Endothelial cell of umbilical vein (primary cell): ENCODE results near the gene SSBP3. TPM values are rescaled to one million over a fixed set of nuclear protein-coding genes. Genes with fewer than 3 reads are reported as not detected.

Source experiments
- BruUV-seq: library from RNA; stranded (reverse); fragments of 400-500 nt; replicated peaks from 2 replicates; lab custom pipeline; 2021; lab: Mats Ljungman, UMichigan
- CTCF ChIA-PET: fragments of 300-600, 350-600 bp; sonication (Branson Sonifier 250); formaldehyde crosslinking; loops from one replicate; lab custom pipeline; 2021; ENCODE audit warnings: antibody characterized with exemption, inconsistent platforms; lab: Charles Lee
- POLR2A ChIA-PET: fragments of 300-600, 350-600 bp; sonication (Branson Sonifier 250); formaldehyde crosslinking; loops from one replicate; lab custom pipeline; 2021; ENCODE audit warnings: antibody characterized with exemption, inconsistent platforms; lab: Charles Lee
- DNase-seq: peaks from one replicate; pipeline ENCODE4 v3.0.0-alpha.2; 2011; ENCODE audit warnings: low read depth, low spot score
- FAIRE-seq: peaks from 2 replicates; lab custom pipeline; 2011; peaks lifted over from hg19 to GRCh38; lab: Jason Lieb, UNC
- H2AFZ ChIP-seq: 2 replicates; pipeline ENCODE4 v1.6.0; 2012; ENCODE audit warnings: low read depth, low read length, control low read depth, inconsistent platforms
- H3K27ac ChIP-seq: 2 replicates; pipeline ENCODE4 v1.5.1; 2011; ENCODE audit warnings: low read depth, mild to moderate bottlenecking, control low read depth, low read length, moderate library complexity; ENCODE audit not compliant: insufficient read depth
- H3K27me3 ChIP-seq, 2 experiments: 2 replicates each; pipeline versions ENCODE4 v1.6.0 to v1.6.1; 2011; ENCODE audit warnings: low read length in 2 of 2, mixed read lengths in 1 of 2; ENCODE audit not compliant: control insufficient read depth in 2 of 2, insufficient read depth in 2 of 2
- H3K36me3 ChIP-seq, 2 experiments: 2 replicates in 1 of 2; 3 replicates in 1 of 2; pipeline ENCODE4 v1.5.1; 2011; ENCODE audit warnings: low read length in 2 of 2, mild to moderate bottlenecking in 1 of 2, moderate library complexity in 1 of 2; ENCODE audit not compliant: control insufficient read depth in 2 of 2, insufficient read depth in 2 of 2; ENCODE audit errors: extremely low read depth in 1 of 2
- H3K4me1 ChIP-seq: 3 replicates; pipeline ENCODE4 v1.5.1; 2011; ENCODE audit warnings: mild to moderate bottlenecking, low read length; ENCODE audit not compliant: control insufficient read depth, insufficient read depth; ENCODE audit errors: extremely low read depth
- H3K4me2 ChIP-seq: 2 replicates; pipeline ENCODE4 v1.6.1; 2011; ENCODE audit warnings: low read length, control low read depth, mixed read lengths; ENCODE audit not compliant: insufficient read depth
- H3K4me3 ChIP-seq, 3 experiments: fragments of 200-600 bp in 1 of 3; sonication (generic), shearing (Covaris generic) in 1 of 3; replicated peaks in 1 of 3; 2 replicates each; pipeline ENCODE4 v1.5.1; 2011 to 2016; ENCODE audit warnings: control low read depth in 3 of 3, low read length in 3 of 3, mild to moderate bottlenecking in 2 of 3, inconsistent platforms in 1 of 3, low read depth in 1 of 3, moderate library complexity in 1 of 3; ENCODE audit not compliant: insufficient read depth in 1 of 3
- H3K79me2 ChIP-seq: 2 replicates; pipeline ENCODE4 v1.6.0; 2012; ENCODE audit warnings: low read length, inconsistent platforms; ENCODE audit not compliant: control insufficient read depth, insufficient read depth
- H3K9ac ChIP-seq: replicated peaks from 2 replicates; pipeline ENCODE3; 2011; ENCODE audit warnings: low read length, control low read depth; ENCODE audit not compliant: insufficient read depth; ENCODE audit errors: extremely low read depth
- H3K9me1 ChIP-seq: replicated peaks from 3 replicates; pipeline ENCODE4 v1.6.0; 2011; ENCODE audit warnings: mild to moderate bottlenecking, low read length; ENCODE audit not compliant: control insufficient read depth, insufficient read depth; ENCODE audit errors: extremely low read depth
- H3K9me3 ChIP-seq: replicated peaks from 2 replicates; pipeline ENCODE4 v1.5.1; 2012; ENCODE audit warnings: low read length, inconsistent platforms; ENCODE audit not compliant: control insufficient read depth, insufficient read depth
- H4K20me1 ChIP-seq: replicated peaks from 2 replicates; pipeline ENCODE3; 2011; ENCODE audit warnings: mild to moderate bottlenecking, low read length; ENCODE audit not compliant: control insufficient read depth, insufficient read depth; ENCODE audit errors: extremely low read depth
- MYC ChIP-seq: IDR thresholded peaks from one replicate; pipeline ENCODE4 v1.6.1; 2011; ENCODE audit warnings: mild to moderate bottlenecking, low read depth, low read length
- dilution Hi-C: fragments of 300-500 bp; cut with MboI; formaldehyde crosslinking; loops from one replicate; pipeline ENCODE4 v1.15.0; 2019; ENCODE audit warnings: low sequenced_read_pairs; ENCODE audit not compliant: extremely low pct_ligation_motif_present
- intact Hi-C: fragments of 100-400 bp; cut with micrococcal nuclease; formaldehyde crosslinking; loops from one replicate; pipeline ENCODE4 v1.10.0; 2022
- polyA plus RNA-seq, 4 experiments: library from polyadenylated mRNA; depleted of rRNA in 3 of 4; stranded (reverse) in 3 of 4; unstranded in 1 of 4; fragments of >200 nt; gene quantifications; 2 replicates each; pipeline versions ENCODE4 v1.2.1 to v1.2.3, GENCODE V29; 2011 to 2012; ENCODE audit warnings: missing spikeins in 1 of 4
- total RNA-seq: library from RNA; stranded (reverse); gene quantifications from 2 replicates; pipeline ENCODE4 v1.2.3, GENCODE V29; 2021
- TF ChIP-seq, protein P1 (sequence below), 2 donors: IDR thresholded peaks; 1 replicate in 1 of 2; 2 replicates in 1 of 2; pipeline ENCODE4 v1.5.1; 2011; ENCODE audit warnings: low read length in 2 of 2, mild to moderate bottlenecking in 2 of 2, moderate library complexity in 2 of 2, control low read depth in 1 of 2, inconsistent platforms in 1 of 2, low read depth in 1 of 2; ENCODE audit not compliant: insufficient read depth in 1 of 2; ENCODE audit errors: extremely low read depth in 1 of 2

SSBP3 gene
- total and polyA plus RNA-seq, 2 donors (not counting 3 experiments of a cell fraction or from before 2014, with no cell fraction given), result 44.9 to 59.4 TPM

- Histone ChIP-seq H3K4me1 (no peaks in the 10 kb centered on the region), H3K36me3 (no peaks in the 10 kb centered on the region), H3K79me2 (peaks cover 36% of the 10 kb centered on the region), H3K27me3 (no peaks in the 10 kb centered on the region), H3K9ac (no peak overlapping the region), H3K4me3 (no peak overlapping the region), H4K20me1 (peaks cover 3% of the 10 kb centered on the region), H3K27ac (no peak overlapping the region), H3K4me2 (no peak overlapping the region), H3K9me1 (no peaks in the 10 kb centered on the region), H2AFZ (no peak overlapping the region), H3K9me3 (no peaks in the 10 kb centered on the region)
- no TSS peak for BruUV-seq
- intact Hi-C loops, result no loop called here
- POLR2A ChIA-PET, result no interaction called here
- dilution Hi-C loops, result no loop called here
- CTCF ChIA-PET, result interaction anchor here (1.5 kb wide), 1 partner anchor 38 kb away, joined by 3 read pairs; no protein-coding TSS in a partner anchor
- no peak for FAIRE-seq
- TF ChIP-seq, protein P1, sequence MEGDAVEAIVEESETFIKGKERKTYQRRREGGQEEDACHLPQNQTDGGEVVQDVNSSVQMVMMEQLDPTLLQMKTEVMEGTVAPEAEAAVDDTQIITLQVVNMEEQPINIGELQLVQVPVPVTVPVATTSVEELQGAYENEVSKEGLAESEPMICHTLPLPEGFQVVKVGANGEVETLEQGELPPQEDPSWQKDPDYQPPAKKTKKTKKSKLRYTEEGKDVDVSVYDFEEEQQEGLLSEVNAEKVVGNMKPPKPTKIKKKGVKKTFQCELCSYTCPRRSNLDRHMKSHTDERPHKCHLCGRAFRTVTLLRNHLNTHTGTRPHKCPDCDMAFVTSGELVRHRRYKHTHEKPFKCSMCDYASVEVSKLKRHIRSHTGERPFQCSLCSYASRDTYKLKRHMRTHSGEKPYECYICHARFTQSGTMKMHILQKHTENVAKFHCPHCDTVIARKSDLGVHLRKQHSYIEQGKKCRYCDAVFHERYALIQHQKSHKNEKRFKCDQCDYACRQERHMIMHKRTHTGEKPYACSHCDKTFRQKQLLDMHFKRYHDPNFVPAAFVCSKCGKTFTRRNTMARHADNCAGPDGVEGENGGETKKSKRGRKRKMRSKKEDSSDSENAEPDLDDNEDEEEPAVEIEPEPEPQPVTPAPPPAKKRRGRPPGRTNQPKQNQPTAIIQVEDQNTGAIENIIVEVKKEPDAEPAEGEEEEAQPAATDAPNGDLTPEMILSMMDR (IDR thresholded peaks at IDR 0.05; ENCODE audit: extremely low read depth in 1 of 2, insufficient read depth in 1 of 2, low read depth in 1 of 2, low read length in 2 of 2), result no peak
- TF ChIP-seq MYC, result no peak
- DNase-seq, result no peak
Observed at GRCh38 chr1:54350360-54350759, 55.8 kb downstream of the SSBP3 start.

DNA sequence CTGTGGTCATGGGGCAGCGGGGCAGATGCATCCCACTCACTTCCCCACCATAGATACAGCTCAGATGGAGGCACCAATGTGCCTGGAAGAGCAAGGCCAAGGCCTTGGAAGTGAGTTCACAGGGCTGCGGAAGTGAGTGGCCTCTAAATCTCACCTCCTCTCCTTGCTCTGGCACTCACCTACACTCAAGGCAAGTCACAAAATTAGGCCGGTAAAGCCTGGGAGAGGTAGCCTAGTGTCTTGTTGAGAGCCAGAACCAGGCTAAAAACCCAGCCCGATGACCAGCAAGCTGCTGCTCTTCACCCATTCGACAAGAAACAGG lies 57.5 kb downstream of the SSBP3 start:
- H3K27me3 ChIP-seq, result no peaks in the 10 kb centered on the region
- H3K4me3 ChIP-seq, result no peak overlapping the region
- BruUV-seq, result no TSS peak
- no peak overlapping the region for H3K27ac ChIP-seq
- ChIA-PET CTCF (interaction anchor here (0.6 kb wide), 1 partner anchor 35 kb away, joined by 4 read pairs; no protein-coding TSS in a partner anchor), POLR2A (no interaction called here)
- H3K9me1 ChIP-seq, result no peaks in the 10 kb centered on the region
- no peaks in the 10 kb centered on the region for H4K20me1 ChIP-seq
- dilution Hi-C loops (no loop called here), intact Hi-C loops (no loop called here)
- DNase-seq (no peak), FAIRE-seq (no peak)
- no peak overlapping the region for H3K4me2 ChIP-seq
- H3K4me1 ChIP-seq, result no peaks in the 10 kb centered on the region
- H3K79me2 ChIP-seq, result peaks cover 33% of the 10 kb centered on the region
- H3K36me3 ChIP-seq, result peaks cover 0 to 2% of the 10 kb centered on the region in 2 experiments
- no peak overlapping the region for H3K9ac ChIP-seq
- TF ChIP-seq, protein P1 (IDR thresholded peaks at IDR 0.05; ENCODE audit: extremely low read depth in 1 of 2, insufficient read depth in 1 of 2, low read depth in 1 of 2, low read length in 2 of 2), result no peak
- no peak overlapping the region for H2AFZ ChIP-seq
- no peaks in the 10 kb centered on the region for H3K9me3 ChIP-seq
